Measurements from ENCODE around the gene PPP2R5B. TPM values are rescaled to one million over a fixed set of nuclear protein-coding genes. Genes with fewer than 3 reads are reported as not detected.
"Not testable (repeated sequence)": the region's sequence is repeated elsewhere in the genome, so short reads cannot be mapped to it uniquely, and the experiment has no call there.

Gene PPP2R5B
- total RNA-seq, 1 experiment from 2014 or later = 5.0 TPM

DNA sequence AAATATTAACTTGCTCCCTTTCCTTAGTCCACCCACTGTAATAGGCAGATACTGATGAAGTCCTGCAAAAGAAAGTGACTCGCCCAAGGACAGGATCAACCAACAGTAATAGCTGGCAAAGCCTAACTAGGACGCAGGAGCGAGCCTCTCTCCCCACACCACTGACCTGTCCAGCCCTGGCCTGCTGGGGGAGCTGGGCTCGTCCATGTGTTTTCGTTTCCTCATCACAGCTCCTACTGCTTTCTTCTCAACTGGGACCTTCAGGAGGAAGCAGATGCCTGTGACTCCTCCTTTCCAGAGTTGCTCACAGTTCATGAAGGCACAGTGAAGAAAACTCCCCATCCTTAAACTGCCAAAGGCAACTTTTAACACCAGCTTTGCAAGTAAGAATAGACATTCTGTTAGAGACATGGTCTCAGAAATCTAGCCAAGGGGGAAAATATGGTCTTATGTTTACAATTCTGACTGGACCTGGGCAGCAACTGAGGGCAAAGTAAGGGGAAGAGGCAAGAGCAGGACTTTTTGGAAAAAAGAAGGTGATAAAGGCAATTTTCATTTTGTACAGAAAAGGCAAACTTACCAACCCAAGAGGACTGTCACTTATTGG lies 22.8 kb downstream of the PPP2R5B start:
- Histone ChIP-seq H3K27me3 (ENCODE audit: control insufficient read depth, insufficient read depth, low read length) (no peaks in the 10 kb centered on the region), H3K36me3 (replicated peaks; ENCODE audit: control insufficient read depth, insufficient read depth, low read length) (no peaks in the 10 kb centered on the region), H3K4me3 (ENCODE audit: insufficient read depth, low read depth, low read length) (no peak overlapping the region)
- no peak for DNase-seq

GRCh38 chr11:64951529-64951928 lies 27.0 kb downstream of the PPP2R5B start:
- no peak overlapping the region for H3K4me3 ChIP-seq (ENCODE audit: insufficient read depth, low read depth, low read length)
- H3K36me3 ChIP-seq (replicated peaks; ENCODE audit: control insufficient read depth, insufficient read depth, low read length) = no peaks in the 10 kb centered on the region
- no peaks in the 10 kb centered on the region; the same call in 1 of the 2 replicates for H3K27me3 ChIP-seq (ENCODE audit: control insufficient read depth, insufficient read depth, low read length)
- DNase-seq = no peak

DNA sequence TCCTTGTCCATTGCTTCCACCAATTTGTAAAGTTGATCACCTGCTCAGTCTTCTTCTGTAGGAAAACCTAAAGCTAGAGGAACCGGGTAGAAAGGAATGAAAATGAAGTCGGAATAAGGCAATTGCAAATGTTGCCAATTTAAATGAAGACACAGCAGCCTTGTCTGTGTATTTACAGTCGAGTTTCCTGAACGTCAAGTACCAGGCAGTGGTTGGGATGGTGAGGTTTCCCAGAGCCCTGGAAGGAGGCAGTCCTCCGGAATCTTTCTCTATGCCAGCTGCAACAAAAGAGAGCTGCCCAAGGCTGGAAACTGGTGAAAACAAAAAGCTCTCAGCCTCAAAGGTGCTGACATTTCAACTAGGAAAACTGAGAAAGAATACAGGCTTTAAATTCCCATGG lies 29.7 kb downstream of the PPP2R5B start:
- no peak overlapping the region for H3K4me3 ChIP-seq (ENCODE audit: insufficient read depth, low read depth, low read length)
- no peaks in the 10 kb centered on the region; the same call in 1 of the 2 replicates for H3K27me3 ChIP-seq (ENCODE audit: control insufficient read depth, insufficient read depth, low read length)
- no peak for DNase-seq
- H3K36me3 ChIP-seq (replicated peaks; ENCODE audit: control insufficient read depth, insufficient read depth, low read length) = no peaks in the 10 kb centered on the region

DNA sequence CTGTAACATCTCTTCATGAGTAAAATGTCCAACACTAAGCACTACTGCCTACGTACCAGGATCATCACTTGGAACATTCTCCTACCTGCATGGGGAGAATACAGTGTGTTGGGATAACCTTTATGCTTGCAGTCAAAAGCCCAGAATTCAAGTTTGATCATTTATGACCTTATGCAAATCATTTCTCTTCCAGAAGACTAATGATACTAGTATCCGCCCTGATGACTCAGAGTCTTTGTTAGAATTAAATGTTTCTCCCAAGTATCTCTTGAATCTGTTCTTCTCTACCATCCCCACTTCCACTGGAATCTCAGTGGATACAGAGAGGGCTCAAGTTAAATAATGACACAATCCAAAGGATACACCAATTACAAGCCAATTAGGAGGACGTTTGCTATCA lies 35.0 kb downstream of the PPP2R5B start:
- no peak for DNase-seq
- Histone ChIP-seq H3K27me3 (ENCODE audit: control insufficient read depth, insufficient read depth, low read length) (no peaks in the 10 kb centered on the region; the same call in 1 of the 2 replicates), H3K36me3 (replicated peaks; ENCODE audit: control insufficient read depth, insufficient read depth, low read length) (no peaks in the 10 kb centered on the region), H3K4me3 (ENCODE audit: insufficient read depth, low read depth, low read length) (no peak overlapping the region)

- Histone ChIP-seq H3K4me3 (ENCODE audit: insufficient read depth, low read depth, low read length) (no peak overlapping the region), H3K27me3 (ENCODE audit: control insufficient read depth, insufficient read depth, low read length) (no peaks in the 10 kb centered on the region), H3K36me3 (replicated peaks; ENCODE audit: control insufficient read depth, insufficient read depth, low read length) (no peaks in the 10 kb centered on the region)
- no peak for DNase-seq
Measured at GRCh38 chr11:64960719-64961118, 36.2 kb downstream of the PPP2R5B start.

GRCh38 chr11:64963072-64963631 lies 38.7 kb downstream of the PPP2R5B start:
- H3K27me3 ChIP-seq (ENCODE audit: control insufficient read depth, insufficient read depth, low read length) = no peaks in the 10 kb centered on the region
- H3K4me3 ChIP-seq (ENCODE audit: insufficient read depth, low read depth, low read length) = no peak overlapping the region
- no peaks in the 10 kb centered on the region for H3K36me3 ChIP-seq (replicated peaks; ENCODE audit: control insufficient read depth, insufficient read depth, low read length)
- DNase-seq = no peak

GRCh38 chr11:64967375-64967774 lies 42.9 kb downstream of the PPP2R5B start:
- H3K27me3 ChIP-seq (ENCODE audit: control insufficient read depth, insufficient read depth, low read length) = peaks cover 8% of the 10 kb centered on the region; the same call in 1 of the 2 replicates
- H3K36me3 ChIP-seq (replicated peaks; ENCODE audit: control insufficient read depth, insufficient read depth, low read length) = no peaks in the 10 kb centered on the region
- DNase-seq = no peak
- no peak overlapping the region for H3K4me3 ChIP-seq (ENCODE audit: insufficient read depth, low read depth, low read length)

DNA sequence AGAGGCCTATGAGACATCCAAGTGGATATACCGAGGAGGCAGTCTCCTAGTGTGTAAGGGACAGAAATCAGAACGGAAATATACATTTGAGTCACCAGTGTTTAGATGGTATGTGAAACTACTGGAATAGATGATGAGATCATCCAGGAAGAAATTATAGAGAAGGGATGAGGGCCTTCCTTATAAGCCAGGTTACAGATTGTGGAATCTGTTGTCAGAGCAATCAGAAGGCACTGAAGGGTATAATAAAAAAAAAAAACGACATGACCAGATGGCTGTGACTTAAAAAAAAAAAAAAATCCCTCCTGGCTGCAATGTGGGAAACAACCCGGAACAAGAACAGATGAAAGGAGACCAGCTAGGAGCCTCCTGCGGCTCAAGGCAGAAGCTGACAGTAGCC lies 44.7 kb downstream of the PPP2R5B start:
- DNase-seq = no peak
- Histone ChIP-seq H3K4me3 (ENCODE audit: insufficient read depth, low read depth, low read length) (no peak overlapping the region), H3K36me3 (replicated peaks; ENCODE audit: control insufficient read depth, insufficient read depth, low read length) (no peaks in the 10 kb centered on the region), H3K27me3 (ENCODE audit: control insufficient read depth, insufficient read depth, low read length) (peaks cover 9% of the 10 kb centered on the region)

- Histone ChIP-seq H3K4me3 (ENCODE audit: insufficient read depth, low read depth, low read length) (no peak overlapping the region), H3K27me3 (ENCODE audit: control insufficient read depth, insufficient read depth, low read length) (peaks cover 9% of the 10 kb centered on the region), H3K36me3 (replicated peaks; ENCODE audit: control insufficient read depth, insufficient read depth, low read length) (no peaks in the 10 kb centered on the region)
- DNase-seq = no peak
Measured at GRCh38 chr11:64970731-64971151, 46.3 kb downstream of the PPP2R5B start.

DNA sequence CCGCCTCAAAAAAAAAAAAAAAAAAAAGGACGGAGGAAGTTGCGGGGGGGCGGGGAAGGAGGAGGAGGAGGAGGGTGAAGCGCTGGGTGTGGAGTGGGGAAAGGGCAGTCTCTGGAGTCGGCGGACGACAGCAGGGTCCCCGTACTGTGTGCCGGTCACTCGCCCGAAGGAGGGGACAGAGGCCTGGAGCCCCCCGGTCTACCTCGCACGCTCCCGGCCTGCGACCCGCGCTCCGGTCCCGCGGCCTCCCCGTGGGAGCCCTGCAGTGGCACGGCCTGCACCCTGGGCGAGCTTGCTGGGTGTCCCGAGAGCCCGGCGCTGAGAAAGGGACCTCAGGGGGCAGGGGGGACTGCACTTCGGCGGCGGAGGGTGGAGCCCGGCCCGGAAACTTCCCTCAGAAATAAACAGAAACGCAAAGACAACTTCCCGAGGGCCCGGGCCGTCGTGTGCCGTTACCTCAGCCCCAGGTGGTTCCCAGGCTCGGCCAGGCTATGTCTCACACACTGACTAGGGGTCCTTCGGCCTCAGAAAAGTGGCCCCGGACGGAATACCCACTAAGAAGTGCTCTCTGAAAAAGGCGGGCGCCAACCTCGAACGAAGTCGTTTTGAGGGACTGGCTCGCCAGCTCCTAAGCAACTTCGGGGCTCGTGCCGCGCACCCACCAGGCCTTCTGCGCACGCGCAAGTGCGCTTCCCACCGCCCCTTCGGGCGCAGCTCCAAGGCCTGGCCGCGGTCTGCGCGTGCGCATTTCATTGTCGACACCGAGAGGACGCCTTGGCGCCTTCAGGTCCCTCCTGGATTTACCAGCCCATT lies 47.1 kb downstream of the PPP2R5B start, which contains the start of gene MAJIN:
MAJIN (minus strand) TSS at position 688 of the 813 bp plus-strand sequence. CDS start 12,703 bp downstream, outside the sequence.
- H3K36me3 ChIP-seq (replicated peaks; ENCODE audit: control insufficient read depth, insufficient read depth, low read length) = no peaks in the 10 kb centered on the region
- DNase-seq = peak; percentile 66
- H3K4me3 ChIP-seq (ENCODE audit: insufficient read depth, low read depth, low read length) = peak within 1 kb of the TSS; percentile 23

DNA sequence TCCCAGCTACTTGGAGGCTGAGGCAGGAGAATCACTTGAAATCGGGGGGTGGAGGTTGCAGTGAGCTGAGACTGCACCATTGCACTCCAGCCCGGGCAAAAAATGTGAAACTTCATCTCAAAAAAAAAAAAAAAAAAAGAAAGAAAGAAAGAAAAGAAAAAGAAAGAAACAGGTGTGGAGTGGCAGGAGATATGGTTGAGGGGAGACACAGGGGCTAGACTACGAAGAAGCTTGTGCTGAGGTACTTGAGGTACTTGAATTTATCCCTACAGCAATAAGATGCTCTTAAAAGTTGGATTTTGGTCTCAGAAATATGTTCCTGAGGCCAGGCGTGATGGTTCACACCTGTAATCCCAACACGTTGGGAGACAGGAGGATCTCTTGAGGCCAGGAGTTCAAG lies 49.6 kb downstream of the PPP2R5B start:
- no peak overlapping the region for H3K4me3 ChIP-seq (ENCODE audit: insufficient read depth, low read depth, low read length)
- no peaks in the 10 kb centered on the region for H3K36me3 ChIP-seq (replicated peaks; ENCODE audit: control insufficient read depth, insufficient read depth, low read length)
- no peak for DNase-seq
- H3K27me3 ChIP-seq (ENCODE audit: control insufficient read depth, insufficient read depth, low read length) = peaks cover 9% of the 10 kb centered on the region

More for the DNA sequence above, 47.1 kb downstream of the PPP2R5B start, which contains the start of gene MAJIN:
- H3K27me3 ChIP-seq (ENCODE audit: control insufficient read depth, insufficient read depth, low read length) = peaks cover 9% of the 10 kb centered on the region

DNA sequence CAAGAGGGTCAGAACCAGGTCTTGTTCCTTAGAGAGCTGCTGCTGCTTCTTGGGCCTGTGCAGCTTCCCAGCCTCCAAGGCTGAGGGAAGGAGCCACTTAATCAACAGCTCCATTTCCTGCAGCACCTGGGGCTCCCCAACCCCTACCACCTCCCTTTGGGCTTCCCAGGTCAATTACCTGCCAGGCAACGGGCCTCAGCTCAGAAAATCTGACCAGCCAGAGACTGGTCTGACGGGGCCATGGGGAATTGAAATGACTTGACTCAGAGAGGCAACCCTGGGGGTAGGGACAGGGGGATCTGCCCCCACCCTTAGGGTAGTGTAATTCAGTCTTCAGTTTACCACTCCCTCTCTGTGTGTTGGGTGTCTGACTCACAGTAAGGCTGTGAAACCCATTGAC lies 52.2 kb downstream of the PPP2R5B start:
- no peaks in the 10 kb centered on the region for H3K36me3 ChIP-seq (replicated peaks; ENCODE audit: control insufficient read depth, insufficient read depth, low read length)
- no peak overlapping the region for H3K4me3 ChIP-seq (ENCODE audit: insufficient read depth, low read depth, low read length)
- DNase-seq = peak; percentile 18

GRCh38 chr11:64983339-64983738 lies 58.9 kb downstream of the PPP2R5B start:
- H3K4me3 ChIP-seq (ENCODE audit: insufficient read depth, low read depth, low read length); H3K27me3 ChIP-seq (ENCODE audit: control insufficient read depth, insufficient read depth, low read length); DNase-seq; H3K36me3 ChIP-seq (replicated peaks; ENCODE audit: control insufficient read depth, insufficient read depth, low read length): not testable (repeated sequence)

More for the DNA sequence above, 52.2 kb downstream of the PPP2R5B start:
- peaks cover 6% of the 10 kb centered on the region for H3K27me3 ChIP-seq (ENCODE audit: control insufficient read depth, insufficient read depth, low read length)
